HG02884 (cell line): Measurements from ENCODE around the gene OLFM1.

Experiments used
- ATAC-seq: cut with Tn5 transposase; IDR thresholded peaks from one replicate; pipeline ENCODE4 v1.9.1; 2021; ENCODE audit warnings: mild to moderate bottlenecking, moderate library complexity; ENCODE audit not compliant: unreplicated experiment

Gene OLFM1

DNA sequence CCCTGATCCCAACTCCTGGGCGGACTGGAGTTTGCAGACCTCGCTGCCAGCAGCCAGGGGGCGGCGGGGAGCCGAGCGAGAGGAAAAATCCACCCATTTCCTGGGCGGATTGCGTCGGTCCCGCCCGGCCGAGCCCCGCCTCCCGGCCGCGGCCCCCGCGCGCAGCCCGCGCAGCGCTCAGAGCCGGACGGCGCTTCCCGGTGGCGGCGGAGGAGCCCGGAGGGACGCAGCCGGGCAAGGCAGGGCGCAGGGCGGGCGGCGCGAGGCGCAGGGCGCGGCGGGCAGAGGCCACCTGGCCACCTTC lies at the start of gene OLFM1:
Gene OLFM1 (plus strand): TSS at position 180 of the 304 bp plus-strand sequence. CDS start 322 bp downstream, outside the sequence.
- no peak for ATAC-seq

DNA sequence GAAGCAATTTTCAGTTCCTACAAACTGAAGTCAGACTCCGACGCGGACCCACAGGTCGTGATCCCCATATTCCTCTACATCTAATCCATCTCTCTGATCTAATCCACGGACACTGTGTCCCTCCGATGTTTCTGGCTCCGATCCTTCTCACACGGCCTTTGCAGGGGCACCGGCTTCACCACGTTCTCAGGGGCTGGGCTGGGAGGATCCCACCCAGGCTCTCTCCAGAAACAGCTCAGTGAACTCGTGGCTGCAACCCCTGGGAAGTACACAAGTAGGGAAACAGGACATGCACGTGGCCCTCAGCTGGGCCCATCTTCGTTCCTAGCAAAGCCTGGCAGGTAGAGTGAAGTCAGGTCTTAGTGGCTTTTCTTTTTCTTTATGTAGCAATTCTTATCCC lies 49.1 kb upstream of the OLFM1 start:
- no peak for ATAC-seq

DNA sequence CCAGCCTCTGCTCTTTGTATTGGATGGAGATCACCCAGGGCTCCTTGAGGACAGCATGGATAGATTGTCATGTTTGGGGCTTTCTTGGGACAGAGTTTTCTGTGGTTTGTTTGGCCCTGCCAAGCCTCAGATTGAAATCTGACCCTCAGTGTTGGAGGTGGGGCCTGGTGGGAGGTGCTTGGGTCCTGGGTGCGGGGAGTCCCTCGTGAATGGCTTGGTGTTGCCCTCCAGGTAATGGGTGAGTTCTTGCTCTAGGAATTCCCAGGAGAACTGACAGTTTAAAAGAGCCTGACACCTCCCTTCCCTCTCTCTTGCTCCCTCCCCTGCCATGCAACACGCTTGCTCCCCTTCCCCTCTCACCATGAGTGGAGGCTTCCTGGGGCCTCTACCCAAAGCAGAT lies 48.6 kb upstream of the OLFM1 start:
- ATAC-seq = no peak

DNA sequence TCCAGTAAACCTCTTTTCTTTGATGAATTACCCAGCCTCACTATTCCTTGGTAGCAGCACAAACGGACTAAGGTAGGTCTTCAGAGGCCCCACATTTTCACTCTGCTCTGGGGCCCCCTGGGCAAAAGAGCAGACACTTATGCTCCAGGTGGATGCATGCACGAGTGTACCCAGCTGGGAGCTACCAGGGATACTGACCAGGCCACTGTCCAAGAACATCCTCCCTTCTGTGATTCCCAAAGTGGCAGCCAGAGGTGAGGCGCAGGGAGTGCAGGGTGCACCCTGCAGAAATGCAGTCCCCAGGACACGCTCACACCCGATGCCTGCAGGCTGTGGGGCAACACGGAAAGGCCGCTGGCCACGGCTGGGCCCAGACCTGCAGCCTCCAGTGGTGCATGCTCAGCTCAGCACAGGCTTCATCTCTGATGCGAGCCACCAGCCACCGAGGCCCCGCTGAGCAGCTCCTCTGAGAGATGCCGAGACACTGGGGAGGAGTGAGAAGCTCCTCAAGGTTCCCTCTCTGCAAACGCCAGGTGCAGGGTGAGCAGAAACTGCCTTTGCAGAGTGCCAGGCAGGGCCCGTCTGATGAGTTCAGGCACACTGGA lies 48.1 kb upstream of the OLFM1 start:
- no peak for ATAC-seq

DNA sequence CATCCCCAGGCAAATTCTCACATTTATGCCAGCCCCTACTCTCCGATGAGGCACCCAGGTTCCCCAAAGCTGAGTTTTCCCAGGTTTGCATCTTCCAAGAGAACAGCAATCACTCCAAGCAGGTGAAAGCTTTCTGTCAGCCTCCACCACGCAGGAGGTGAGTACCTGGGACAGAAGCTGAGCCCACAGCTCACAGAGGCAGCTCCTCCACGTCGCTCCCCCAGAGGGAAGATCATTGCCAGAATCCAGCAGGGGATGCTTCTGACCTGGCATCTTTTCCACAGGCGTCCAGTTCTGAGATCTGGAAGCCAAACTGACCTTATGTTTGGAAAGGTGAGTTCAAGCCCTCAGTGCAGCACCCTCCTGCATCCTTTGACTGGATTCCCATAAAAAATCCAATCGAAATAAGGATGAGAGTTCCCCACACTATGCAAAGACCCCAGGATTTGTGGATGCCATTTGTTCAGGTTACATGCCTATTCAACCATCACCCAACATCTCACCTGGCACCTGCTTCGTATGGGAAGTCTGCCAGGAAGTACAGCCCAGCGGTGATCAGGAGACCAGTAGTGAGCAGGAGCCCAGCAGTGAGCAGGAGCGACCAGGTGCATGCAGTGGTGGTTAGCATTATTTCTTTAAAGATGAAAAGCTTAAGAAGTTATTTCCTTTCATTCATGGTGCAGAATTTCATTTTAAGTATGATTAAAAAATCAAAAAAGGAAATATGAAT lies 47.4 kb upstream of the OLFM1 start:
- no peak for ATAC-seq

DNA sequence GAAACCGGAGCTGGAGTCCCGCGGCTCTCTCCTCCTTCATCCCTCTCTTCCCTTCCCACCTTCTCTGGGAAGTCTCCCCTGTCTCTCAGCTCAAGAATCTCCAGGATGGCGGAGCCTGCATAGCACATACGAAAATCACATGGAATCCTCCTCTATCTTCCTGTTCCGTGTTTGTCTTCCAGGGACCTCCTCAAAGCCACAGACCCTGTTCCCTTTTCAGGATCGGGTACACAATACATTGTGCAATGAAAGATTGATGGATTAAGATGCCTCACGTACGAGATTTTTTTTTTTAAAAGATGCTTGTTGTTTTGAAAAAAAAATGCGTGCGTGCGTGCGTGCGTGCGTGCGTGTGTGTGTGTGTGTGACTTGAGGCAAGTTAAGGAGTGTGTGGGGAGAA lies 46.6 kb upstream of the OLFM1 start:
- no peak for ATAC-seq

DNA sequence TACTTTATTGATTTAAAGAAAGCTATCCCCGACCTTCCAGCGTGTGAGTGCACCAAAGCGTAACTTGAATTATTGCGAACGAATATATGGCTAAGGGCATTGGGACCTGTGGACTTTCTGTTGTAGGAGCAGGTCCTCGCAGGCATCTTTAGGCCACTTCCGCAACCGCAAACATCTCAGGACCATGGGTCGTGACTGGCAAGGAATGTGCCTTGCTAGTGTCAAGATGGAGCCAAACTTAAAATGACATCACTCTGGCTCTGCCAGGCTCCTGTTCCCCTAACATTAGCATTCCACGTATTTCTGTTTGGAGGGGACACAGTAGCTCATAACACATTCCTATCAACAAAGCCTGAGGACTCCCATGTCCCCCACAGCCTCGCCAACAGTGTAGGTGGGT lies 44.1 kb upstream of the OLFM1 start:
- no peak for ATAC-seq

DNA sequence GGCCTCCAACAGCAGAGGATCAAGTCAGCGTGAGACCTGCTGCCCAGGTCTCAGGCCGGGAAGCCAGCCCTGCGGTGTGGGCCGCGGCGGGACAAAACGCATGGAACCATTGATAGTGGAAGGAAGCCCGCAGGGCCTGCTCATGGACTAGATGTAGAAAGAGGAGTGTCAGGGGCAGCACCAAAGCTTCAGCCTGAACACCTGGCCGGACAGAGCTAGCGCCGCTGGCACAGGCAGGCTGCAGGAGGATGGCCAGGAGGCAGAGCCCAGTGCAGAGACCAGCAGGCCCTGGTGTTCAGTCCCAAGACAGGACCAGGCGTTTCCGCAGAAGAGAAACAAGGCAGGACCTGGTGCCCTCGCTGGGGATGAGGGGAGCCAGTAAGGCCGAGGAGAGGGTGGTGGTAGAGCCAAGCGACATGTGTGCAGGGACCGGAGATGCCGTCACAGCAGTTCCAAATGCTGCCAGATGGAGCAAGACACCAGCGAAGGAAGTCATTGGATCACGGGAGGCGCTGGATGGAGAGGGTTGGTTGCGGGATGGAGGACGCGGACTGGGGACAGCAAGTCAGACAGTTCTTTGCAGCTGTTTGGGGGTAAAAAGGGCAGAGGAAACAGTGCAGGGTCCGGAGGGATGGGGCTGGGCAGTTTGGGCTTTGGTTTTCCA lies 42.1 kb upstream of the OLFM1 start:
- ATAC-seq = no peak

DNA sequence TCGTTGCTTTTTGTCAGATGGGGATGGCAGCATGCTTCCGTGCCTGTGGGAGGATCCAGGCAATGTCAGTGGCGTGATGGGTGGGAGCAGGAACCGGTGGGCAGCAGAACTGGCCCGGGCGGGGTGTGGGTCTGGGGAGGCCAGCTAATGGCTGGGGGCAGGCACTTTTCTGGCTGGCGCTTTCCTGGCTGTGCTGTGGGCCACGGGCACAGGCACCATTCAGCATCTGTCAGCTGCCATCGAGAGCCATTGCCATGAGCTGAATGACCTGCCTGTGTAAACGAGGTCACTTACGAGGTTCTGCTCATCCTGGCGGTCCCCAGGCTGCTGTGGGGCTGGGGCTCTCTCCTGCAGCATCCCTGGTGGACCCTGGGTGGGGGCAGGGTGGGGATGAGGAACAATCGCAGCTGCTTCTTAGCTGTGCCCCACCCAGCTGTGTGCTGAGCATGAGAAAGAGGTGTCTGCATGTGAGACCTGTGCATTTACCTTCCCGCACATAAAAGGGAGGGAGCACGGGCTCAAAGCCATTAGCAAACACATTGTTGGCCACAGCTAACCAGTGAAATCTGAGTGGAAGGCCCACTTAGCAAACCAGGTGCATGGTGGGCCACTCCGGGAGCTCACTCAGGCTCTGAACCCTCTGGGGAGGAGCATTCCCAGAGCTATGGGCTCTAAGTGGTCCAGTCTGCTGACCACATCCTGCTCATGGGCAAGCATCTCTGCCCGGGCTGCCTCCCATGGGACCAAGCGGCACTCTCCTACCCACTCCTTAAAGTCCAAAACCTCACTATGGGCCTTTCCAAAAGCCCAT lies 41.3 kb upstream of the OLFM1 start:
- no peak for ATAC-seq

DNA sequence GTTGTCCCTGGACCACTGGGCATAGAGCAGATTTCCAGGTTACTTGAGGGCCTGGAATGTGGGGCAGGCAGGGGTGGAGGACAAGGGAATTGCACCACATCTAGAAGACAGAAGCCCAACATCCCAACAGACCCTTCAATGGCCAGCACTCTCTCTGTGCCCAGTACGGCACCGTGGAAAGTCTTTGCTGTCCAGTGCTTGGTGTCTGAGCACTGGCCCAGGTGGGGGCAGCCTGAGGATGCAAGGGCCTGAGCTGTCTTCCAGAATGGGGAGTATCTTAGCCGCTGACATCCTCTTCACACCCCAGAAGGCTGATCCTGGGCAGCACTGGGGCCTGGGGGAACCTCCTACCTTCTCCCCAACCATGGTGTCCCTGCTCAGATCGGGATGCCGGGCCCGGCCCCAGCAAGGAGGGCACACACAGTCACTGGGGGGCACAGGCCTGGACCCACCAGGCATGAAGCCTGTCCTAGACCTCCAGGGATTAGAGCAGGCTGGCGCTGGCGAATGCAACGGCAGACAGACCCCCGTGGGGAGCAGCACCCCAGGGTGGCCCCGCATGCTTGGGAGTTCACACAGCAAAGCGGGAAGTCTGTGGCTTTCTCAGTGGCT lies 40.6 kb upstream of the OLFM1 start:
- no peak for ATAC-seq

DNA sequence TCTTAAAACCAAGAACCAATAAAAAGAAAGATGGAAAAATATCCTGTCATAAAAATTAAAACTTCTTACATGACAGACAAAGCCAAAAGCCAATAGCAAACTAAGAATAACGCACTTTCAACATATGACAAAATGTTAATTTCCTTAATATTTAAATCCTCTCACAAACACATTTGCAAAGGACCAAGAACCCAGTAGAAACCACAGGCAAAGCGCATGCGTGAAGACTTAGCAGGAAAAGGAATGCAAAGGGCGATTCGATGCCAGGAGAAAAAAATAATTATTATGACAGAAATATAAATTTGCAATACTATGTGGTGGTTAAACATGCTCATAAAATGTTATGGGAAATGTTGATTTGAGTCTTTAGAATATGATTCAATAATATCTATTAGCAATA lies 39.9 kb upstream of the OLFM1 start:
- ATAC-seq = no peak

DNA sequence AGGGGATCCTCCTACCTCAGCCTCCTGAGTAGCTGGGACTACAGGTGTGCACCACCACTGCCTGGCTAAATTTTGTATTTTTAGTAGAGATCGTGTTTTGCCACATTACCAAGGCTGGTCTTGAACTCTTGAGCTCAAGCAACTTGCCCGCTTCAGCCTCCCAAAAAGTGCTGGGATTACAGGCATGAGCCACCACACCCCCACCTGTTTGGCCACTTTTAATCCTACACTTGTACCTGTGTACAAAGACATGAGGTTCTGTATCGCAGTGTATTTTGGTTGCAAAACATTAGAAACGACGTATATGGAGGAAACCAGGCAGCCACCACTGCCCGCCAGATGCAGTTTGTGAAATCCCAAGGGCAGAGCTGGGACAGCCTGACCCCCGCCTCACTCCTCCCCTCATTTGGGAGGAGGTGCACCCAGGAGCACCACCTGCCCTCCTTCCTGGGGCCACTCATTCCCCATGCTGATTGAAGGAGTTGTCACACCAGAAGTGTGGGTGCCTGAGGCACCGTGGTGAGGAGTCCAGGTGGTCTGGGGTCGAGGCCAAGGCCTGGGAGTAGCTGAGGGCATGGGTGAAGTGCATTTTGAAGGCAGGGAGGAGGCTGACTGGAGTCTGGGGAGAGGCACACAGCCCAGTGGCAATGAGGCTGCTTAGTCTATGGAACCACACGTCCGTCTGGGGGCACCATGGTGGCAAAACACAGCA lies 39.3 kb upstream of the OLFM1 start:
- no peak for ATAC-seq

DNA sequence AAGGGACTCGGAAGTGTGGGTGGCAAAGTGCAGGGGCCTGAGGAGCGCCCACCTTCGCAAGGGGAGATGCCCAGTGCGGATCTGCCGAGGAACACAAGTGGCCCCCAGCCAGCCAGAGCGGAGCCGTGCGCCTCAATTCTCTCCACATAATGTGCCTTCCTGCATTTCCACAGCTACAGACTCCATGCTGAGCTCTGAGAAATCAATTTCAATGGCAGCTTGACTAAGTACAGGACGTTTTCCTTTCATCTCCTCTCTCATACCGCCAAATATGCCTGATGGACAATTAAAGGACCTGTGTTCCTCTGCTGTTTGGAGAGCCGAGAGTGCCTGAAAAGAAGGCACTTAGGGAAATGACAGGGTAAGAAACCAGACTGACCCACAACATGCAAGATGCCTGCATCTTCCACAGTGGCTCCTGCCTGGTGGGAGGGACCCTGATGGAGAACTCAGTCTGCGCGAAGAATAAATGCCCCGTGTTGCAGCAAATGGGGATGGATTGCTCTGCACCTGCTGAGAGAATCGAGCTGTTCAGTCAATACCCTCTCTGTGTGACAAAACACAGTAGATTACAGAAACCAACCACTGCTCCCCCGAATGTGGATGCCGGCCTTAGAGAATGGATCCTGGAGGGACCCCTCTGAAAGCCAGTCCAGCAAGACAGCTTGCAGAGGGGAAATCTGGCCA lies 38.6 kb upstream of the OLFM1 start:
- no peak for ATAC-seq

DNA sequence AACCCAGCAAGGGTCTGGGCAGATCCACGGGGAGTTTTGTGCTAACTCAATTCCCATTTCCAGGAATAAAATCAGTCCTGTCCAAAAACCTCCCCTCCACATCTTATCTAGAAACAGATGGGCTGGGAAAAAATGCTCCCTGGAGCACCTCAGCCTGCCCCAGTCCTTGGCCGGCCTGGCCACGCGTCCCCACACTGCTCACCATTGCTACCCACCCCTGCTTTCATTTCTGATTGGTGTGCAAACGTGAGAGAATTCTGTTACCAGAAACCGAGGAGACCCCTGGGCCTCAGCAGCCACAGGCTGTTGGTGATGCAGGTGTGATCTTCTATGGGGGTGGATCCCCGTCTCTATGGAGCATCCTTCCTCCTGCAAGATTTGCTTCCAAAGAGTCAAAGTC lies 38.0 kb upstream of the OLFM1 start:
- no peak for ATAC-seq

DNA sequence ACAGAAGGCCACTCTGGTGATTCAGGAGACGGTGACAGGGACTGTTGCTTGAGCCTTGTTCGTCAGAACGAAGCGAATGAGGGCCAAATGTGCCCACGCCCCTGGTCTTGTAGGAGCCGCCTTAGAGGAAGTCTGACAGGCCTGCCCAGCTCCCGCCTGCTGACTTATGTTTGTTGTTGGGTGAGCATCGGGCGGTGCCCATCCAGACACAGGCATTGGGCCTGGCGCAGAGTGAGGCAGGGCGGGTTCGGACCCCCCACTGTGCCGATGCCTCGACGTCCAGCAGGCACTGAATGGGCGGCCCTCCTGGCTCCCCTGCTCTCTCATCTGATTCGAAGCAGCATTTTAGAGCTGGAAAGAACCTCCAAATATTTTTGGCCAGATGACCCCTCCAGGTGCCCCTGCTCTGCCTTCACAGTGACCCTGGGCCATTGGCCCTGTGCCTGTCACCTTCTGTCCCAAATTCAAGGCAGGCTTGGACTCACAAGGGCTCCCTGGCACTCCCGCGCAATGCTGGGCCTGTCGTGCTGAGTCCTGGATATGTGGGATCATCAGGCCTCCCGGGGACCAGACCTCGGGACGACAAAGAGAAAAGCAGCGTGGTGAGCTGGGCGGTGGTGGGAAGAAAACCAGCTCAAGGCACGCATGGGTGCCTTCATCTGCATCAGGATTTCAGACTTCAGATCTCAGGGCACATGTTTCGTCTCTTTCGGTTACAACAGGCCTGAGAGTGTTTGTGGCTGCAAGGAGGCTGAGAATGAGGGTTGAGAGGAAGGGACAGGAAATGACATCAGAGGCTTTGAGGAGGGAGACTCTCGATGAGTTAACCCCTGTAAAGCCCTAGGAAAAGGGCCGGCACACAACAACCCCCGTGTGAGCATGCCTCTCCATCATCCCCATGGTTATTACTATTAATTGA lies 37.1 kb upstream of the OLFM1 start:
- ATAC-seq = no peak

DNA sequence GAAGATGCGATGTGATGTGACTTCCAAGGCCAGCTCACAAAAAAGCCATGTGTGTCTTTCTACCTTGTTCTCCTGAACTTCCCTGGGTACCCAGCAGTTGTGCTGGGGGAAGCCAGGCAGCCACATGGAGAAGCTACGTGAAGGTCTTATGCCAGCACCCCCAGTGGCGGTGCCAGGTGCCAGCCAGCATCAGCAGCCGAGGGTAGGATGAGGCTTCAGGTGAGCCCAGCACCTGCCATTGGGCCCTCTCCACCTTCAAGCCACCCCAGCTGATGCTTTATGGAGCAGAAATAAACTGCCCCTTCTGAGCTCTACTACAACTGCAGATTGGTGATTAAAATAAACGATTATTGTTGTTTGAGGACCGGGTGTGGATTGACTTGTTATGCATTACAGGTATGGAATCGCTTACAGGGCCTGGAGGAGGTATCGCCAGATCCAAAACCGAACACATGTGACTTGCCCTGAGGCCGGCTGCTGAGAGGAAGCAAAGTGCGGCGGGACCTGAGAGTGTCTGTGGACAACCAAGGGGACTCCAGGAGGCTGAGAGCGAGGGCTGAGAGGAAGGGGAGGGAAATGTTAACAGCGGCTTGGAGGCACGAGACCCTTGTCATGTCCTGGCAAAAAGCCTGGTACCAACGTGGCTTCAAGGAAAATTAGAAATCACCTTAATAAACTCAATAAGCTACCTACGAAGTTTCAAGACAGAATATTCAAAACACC lies 36.0 kb upstream of the OLFM1 start:
- no peak for ATAC-seq

DNA sequence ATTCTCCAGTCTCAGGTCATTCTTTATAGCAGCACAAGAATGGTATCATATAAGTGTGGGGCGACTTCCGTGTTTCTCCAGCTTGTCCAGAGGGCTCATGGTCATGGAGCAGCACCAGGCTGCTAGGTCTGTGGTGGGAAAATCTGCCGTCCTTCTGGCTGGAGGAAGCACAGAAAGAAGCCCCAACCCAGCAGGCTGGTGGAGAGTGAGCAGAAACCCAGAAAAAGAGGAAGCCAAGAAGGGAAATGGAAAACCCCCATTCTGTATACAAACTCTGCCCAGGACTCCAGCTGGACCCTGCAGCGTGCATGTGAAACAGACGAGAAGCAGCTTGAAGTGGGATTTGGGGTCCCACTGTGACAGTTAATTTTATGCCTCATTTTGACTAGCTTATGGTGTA lies 34.3 kb upstream of the OLFM1 start:
- no peak for ATAC-seq

DNA sequence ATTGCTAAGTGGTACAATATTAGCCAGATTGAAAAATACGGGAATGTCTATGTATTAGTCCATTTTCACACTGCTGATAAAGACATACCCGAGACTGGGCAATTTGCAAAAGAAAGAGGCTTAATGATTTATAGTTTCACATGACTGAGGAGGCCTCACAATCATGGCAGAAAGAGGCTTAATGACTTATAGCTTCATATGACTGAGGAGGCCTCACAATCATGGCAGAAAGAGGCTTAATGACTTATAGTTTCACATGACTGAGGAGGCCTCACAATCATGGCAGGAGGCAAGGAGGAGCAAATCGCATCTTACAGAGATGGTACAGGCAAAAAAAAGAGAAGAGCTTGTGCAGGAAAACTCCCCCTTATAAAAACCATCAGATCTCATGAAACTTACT lies 32.3 kb upstream of the OLFM1 start:
- ATAC-seq = no peak
